ENCODE results near the gene CASQ1.

Gene CASQ1

DNA sequence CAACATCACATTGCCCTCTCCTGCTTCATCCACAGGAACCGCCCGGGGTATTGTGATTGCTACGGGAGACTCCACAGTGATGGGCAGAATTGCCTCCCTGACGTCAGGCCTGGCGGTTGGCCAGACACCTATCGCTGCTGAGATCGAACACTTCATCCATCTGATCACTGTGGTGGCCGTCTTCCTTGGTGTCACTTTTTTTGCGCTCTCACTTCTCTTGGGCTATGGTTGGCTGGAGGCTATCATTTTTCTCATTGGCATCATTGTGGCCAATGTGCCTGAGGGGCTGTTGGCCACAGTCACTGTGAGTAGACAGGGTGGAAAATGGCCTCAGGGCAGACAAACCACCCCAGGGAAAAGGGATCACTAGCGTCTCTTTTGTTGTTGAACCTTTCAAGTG lies 26.3 kb upstream of the CASQ1 start:
- TF ChIP-seq ZFP30 (CRISPR knock-in tag; IDR thresholded peaks at IDR 0.05) (no peak), OSR1 (CRISPR knock-in tag; IDR thresholded peaks at IDR 0.05) (no peak), ZC3H10 (CRISPR knock-in tag; IDR thresholded peaks at IDR 0.05) (no peak), CSDC2 (CRISPR knock-in tag; IDR thresholded peaks at IDR 0.05) (no peak), ZNF8 (CRISPR knock-in tag; IDR thresholded peaks at IDR 0.05) (no peak), ARNTL (CRISPR knock-in tag; IDR thresholded peaks at IDR 0.05; ENCODE audit: borderline replicate concordance, low read depth) (no peak), ZNF70 (CRISPR knock-in tag; IDR thresholded peaks at IDR 0.05) (no peak), TOX (CRISPR knock-in tag; IDR thresholded peaks at IDR 0.05; ENCODE audit: borderline replicate concordance) (no peak), ZFP3 (CRISPR knock-in tag; IDR thresholded peaks at IDR 0.05) (no peak)
- TF ChIP-seq, protein P1, sequence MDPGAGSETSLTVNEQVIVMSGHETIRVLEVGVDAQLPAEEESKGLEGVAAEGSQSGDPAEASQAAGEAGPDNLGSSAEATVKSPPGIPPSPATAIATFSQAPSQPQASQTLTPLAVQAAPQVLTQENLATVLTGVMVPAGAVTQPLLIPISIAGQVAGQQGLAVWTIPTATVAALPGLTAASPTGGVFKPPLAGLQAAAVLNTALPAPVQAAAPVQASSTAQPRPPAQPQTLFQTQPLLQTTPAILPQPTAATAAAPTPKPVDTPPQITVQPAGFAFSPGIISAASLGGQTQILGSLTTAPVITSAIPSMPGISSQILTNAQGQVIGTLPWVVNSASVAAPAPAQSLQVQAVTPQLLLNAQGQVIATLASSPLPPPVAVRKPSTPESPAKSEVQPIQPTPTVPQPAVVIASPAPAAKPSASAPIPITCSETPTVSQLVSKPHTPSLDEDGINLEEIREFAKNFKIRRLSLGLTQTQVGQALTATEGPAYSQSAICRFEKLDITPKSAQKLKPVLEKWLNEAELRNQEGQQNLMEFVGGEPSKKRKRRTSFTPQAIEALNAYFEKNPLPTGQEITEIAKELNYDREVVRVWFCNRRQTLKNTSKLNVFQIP (CRISPR knock-in tag; IDR thresholded peaks at IDR 0.05; ENCODE audit: borderline replicate concordance, low read depth): no peak
- TF ChIP-seq, protein P2, sequence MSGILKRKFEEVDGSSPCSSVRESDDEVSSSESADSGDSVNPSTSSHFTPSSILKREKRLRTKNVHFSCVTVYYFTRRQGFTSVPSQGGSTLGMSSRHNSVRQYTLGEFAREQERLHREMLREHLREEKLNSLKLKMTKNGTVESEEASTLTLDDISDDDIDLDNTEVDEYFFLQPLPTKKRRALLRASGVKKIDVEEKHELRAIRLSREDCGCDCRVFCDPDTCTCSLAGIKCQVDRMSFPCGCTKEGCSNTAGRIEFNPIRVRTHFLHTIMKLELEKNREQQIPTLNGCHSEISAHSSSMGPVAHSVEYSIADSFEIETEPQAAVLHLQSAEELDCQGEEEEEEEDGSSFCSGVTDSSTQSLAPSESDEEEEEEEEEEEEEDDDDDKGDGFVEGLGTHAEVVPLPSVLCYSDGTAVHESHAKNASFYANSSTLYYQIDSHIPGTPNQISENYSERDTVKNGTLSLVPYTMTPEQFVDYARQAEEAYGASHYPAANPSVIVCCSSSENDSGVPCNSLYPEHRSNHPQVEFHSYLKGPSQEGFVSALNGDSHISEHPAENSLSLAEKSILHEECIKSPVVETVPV (CRISPR knock-in tag; IDR thresholded peaks at IDR 0.05): no peak
- TF ChIP-seq, protein P3, sequence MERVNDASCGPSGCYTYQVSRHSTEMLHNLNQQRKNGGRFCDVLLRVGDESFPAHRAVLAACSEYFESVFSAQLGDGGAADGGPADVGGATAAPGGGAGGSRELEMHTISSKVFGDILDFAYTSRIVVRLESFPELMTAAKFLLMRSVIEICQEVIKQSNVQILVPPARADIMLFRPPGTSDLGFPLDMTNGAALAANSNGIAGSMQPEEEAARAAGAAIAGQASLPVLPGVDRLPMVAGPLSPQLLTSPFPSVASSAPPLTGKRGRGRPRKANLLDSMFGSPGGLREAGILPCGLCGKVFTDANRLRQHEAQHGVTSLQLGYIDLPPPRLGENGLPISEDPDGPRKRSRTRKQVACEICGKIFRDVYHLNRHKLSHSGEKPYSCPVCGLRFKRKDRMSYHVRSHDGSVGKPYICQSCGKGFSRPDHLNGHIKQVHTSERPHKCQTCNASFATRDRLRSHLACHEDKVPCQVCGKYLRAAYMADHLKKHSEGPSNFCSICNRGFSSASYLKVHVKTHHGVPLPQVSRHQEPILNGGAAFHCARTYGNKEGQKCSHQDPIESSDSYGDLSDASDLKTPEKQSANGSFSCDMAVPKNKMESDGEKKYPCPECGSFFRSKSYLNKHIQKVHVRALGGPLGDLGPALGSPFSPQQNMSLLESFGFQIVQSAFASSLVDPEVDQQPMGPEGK (CRISPR knock-in tag; IDR thresholded peaks at IDR 0.05; ENCODE audit: borderline replicate concordance): no peak
- no peak for ATAC-seq

DNA sequence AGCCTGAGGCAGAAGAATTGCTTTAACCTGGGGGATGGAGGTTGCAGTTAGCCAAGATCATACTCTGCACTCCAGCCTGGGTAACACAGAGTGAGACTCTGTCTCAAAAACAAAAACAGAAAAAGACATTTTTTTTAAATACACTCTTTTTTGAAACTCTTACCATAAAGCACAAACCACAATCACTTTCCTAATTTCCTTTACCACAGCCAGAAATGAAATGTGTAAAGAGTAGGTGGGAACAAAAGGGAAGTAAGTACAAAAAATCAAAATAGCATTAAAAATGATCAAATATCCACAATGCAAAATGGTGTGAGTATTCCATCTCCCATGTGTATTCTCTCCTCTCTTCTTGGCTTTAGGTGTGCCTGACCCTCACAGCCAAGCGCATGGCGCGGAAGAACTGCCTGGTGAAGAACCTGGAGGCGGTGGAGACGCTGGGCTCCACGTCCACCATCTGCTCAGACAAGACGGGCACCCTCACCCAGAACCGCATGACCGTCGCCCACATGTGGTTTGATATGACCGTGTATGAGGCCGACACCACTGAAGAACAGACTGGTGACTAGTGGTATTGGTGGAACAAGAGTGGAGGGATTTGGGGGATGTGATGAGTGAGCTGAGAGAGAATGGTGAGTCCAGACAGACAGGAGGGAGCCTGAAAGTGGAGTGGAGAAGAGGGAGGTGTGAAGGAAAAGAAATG lies 24.1 kb upstream of the CASQ1 start:
- no peak for ATAC-seq
- no peak for TF ChIP-seq RARB (CRISPR knock-in tag; IDR thresholded peaks at IDR 0.05)
- TF ChIP-seq BACH2 (CRISPR knock-in tag; IDR thresholded peaks at IDR 0.05; ENCODE audit: borderline replicate concordance): no peak
- TF ChIP-seq CSDC2 (CRISPR knock-in tag; IDR thresholded peaks at IDR 0.05): no peak
- TF ChIP-seq, protein P1 (CRISPR knock-in tag; IDR thresholded peaks at IDR 0.05; ENCODE audit: borderline replicate concordance, low read depth): no peak
- TF ChIP-seq, protein P4, sequence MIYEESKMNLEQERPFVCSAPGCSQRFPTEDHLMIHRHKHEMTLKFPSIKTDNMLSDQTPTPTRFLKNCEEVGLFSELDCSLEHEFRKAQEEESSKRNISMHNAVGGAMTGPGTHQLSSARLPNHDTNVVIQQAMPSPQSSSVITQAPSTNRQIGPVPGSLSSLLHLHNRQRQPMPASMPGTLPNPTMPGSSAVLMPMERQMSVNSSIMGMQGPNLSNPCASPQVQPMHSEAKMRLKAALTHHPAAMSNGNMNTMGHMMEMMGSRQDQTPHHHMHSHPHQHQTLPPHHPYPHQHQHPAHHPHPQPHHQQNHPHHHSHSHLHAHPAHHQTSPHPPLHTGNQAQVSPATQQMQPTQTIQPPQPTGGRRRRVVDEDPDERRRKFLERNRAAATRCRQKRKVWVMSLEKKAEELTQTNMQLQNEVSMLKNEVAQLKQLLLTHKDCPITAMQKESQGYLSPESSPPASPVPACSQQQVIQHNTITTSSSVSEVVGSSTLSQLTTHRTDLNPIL (CRISPR knock-in tag; IDR thresholded peaks at IDR 0.05; ENCODE audit: low read depth): no peak
- no peak for TF ChIP-seq TCF4 (CRISPR knock-in tag; IDR thresholded peaks at IDR 0.05; ENCODE audit: borderline replicate concordance)
- no peak for TF ChIP-seq OSR1 (CRISPR knock-in tag; IDR thresholded peaks at IDR 0.05)

DNA sequence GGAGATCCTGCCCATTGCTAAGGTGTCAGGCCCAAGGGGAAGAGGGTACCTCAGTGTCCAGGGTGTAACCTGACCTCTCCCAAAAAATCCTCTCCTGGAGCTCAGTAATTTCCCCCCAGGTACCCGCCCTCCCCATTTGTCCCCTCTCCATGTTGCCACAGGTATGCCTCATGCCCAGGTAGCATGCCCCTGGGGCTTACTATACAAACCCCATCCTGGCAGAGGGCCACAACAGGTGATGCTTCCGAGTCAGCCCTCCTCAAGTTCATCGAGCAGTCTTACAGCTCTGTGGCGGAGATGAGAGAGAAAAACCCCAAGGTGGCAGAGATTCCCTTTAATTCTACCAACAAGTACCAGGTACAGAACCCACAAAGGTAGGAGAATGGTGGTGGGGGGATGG lies 23.3 kb upstream of the CASQ1 start:
- no peak for TF ChIP-seq ZNF565 (CRISPR knock-in tag; conservative IDR thresholded peaks at IDR 0.05; ENCODE audit: low read depth)
- no peak for TF ChIP-seq TOX (CRISPR knock-in tag; IDR thresholded peaks at IDR 0.05; ENCODE audit: borderline replicate concordance)
- ATAC-seq: no peak

DNA sequence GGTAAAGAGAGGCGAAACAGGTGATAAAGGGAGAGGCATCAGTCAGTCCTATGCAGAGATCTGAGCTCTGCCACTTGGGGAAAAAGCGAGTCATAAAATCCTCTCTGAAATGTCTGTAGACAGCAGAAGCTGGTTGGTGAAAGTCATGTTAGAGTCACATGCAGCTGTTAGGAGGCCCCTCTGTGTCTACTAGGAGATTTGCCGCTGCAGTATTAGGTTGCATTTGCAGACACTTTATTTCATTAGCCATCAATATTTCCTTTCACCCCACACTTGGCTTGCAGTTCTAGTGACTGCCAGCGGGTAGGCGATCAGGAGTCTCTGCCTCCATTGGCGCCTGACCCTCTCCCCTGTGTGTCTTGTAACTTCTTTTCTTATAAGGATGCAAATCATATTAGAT lies 22.8 kb upstream of the CASQ1 start:
- TF ChIP-seq, protein P3 (CRISPR knock-in tag; IDR thresholded peaks at IDR 0.05; ENCODE audit: borderline replicate concordance): no peak
- TF ChIP-seq ZNF565 (CRISPR knock-in tag; conservative IDR thresholded peaks at IDR 0.05; ENCODE audit: low read depth) (no peak), PPARA (CRISPR knock-in tag; IDR thresholded peaks at IDR 0.05; ENCODE audit: borderline replicate concordance) (no peak), SNAI2 (CRISPR knock-in tag; IDR thresholded peaks at IDR 0.05) (no peak), GLIS3 (CRISPR knock-in tag; IDR thresholded peaks at IDR 0.05) (no peak), ZFP30 (CRISPR knock-in tag; IDR thresholded peaks at IDR 0.05) (no peak), RARB (CRISPR knock-in tag; IDR thresholded peaks at IDR 0.05) (no peak), BACH2 (CRISPR knock-in tag; IDR thresholded peaks at IDR 0.05; ENCODE audit: borderline replicate concordance) (no peak), CSDC2 (CRISPR knock-in tag; IDR thresholded peaks at IDR 0.05) (no peak), ZFP3 (CRISPR knock-in tag; IDR thresholded peaks at IDR 0.05) (no peak)
- TF ChIP-seq, protein P4 (CRISPR knock-in tag; IDR thresholded peaks at IDR 0.05; ENCODE audit: low read depth): no peak
- TF ChIP-seq, protein P1 (CRISPR knock-in tag; IDR thresholded peaks at IDR 0.05; ENCODE audit: borderline replicate concordance, low read depth): no peak
- peak; percentile 39 for ATAC-seq

Data from SK-N-SH treated with all-trans-retinoic acid at 6 μM for 48 hours (cell line).